H9 (cell line): Measurements from ENCODE around the gene SDK2. TPM values are rescaled to one million over a fixed set of nuclear protein-coding genes. Genes with fewer than 3 reads are reported as not detected.

Source experiments
- DNase-seq: peaks from one replicate; pipeline ENCODE4 v3.0.0-alpha.2; 2017
- H2AFZ ChIP-seq: one replicate; pipeline ENCODE4 v1.6.1; 2013; ENCODE audit warnings: mild to moderate bottlenecking, low read length, control low read depth, moderate library complexity
- H2AK5ac ChIP-seq: 2 replicates; pipeline ENCODE4 v1.6.1; 2013; ENCODE audit warnings: low read length, control low read depth, mixed read lengths; ENCODE audit not compliant: insufficient read length
- H2BK120ac ChIP-seq: one replicate; pipeline ENCODE4 v1.6.1; 2013; ENCODE audit warnings: low read depth, mild to moderate bottlenecking, low read length, control low read depth, inconsistent platforms; ENCODE audit not compliant: poor library complexity, severe bottlenecking
- H2BK12ac ChIP-seq: 2 replicates; pipeline ENCODE4 v1.6.1; 2013; ENCODE audit warnings: low read length, control low read depth, mixed read lengths, low read depth; ENCODE audit not compliant: insufficient read length
- H2BK15ac ChIP-seq: 2 replicates; pipeline ENCODE4 v1.6.1; 2013; ENCODE audit warnings: low read depth, low read length, control low read depth
- H2BK20ac ChIP-seq: one replicate; pipeline ENCODE4 v1.6.1; 2013; ENCODE audit warnings: low read depth, mild to moderate bottlenecking, low read length, control low read depth, inconsistent platforms; ENCODE audit not compliant: poor library complexity, severe bottlenecking
- H2BK5ac ChIP-seq: 2 replicates; pipeline ENCODE4 v1.6.1; 2013; ENCODE audit warnings: low read length, control low read depth, mixed read lengths; ENCODE audit not compliant: insufficient read length
- H3K14ac ChIP-seq: 2 replicates; pipeline ENCODE4 v1.6.1; 2013; ENCODE audit warnings: low read length, control low read depth; ENCODE audit not compliant: insufficient read depth
- H3K18ac ChIP-seq: 2 replicates; pipeline ENCODE4 v1.6.1; 2013; ENCODE audit warnings: low read depth, mild to moderate bottlenecking, mixed read lengths, low read length, control low read depth; ENCODE audit not compliant: insufficient read length
- H3K23ac ChIP-seq: 2 replicates; pipeline ENCODE4 v1.6.1; 2013; ENCODE audit warnings: low read length, control low read depth, mixed read lengths, low read depth; ENCODE audit not compliant: insufficient read length
- H3K23me2 ChIP-seq: 2 replicates; pipeline ENCODE4 v1.6.1; 2013; ENCODE audit warnings: low read depth, mild to moderate bottlenecking, mixed read lengths, low read length, control low read depth; ENCODE audit not compliant: insufficient read length, poor library complexity, severe bottlenecking
- H3K27ac ChIP-seq: 2 replicates; pipeline ENCODE4 v1.5.1; 2013; ENCODE audit warnings: low read length, control low read depth, mixed read lengths, low read depth; ENCODE audit not compliant: insufficient read length
- H3K27me3 ChIP-seq: 2 replicates; pipeline ENCODE4 v1.6.1; 2013; ENCODE audit warnings: low read length, control low read depth, inconsistent platforms; ENCODE audit not compliant: insufficient read depth
- H3K4ac ChIP-seq: 2 replicates; pipeline ENCODE4 v1.6.1; 2013; ENCODE audit warnings: low read depth, mild to moderate bottlenecking, control low read depth, inconsistent platforms, low read length, moderate library complexity
- H3K4me1 ChIP-seq: 2 replicates; pipeline ENCODE4 v1.6.1; 2013; ENCODE audit warnings: low read length, control low read depth, inconsistent platforms; ENCODE audit not compliant: insufficient read depth
- H3K4me2 ChIP-seq: 2 replicates; pipeline ENCODE4 v1.6.1; 2013; ENCODE audit warnings: low read length, control low read depth, mixed read lengths; ENCODE audit not compliant: insufficient read length, insufficient read depth
- H3K56ac ChIP-seq: 2 replicates; pipeline ENCODE4 v1.6.1; 2013; ENCODE audit warnings: low read depth, mild to moderate bottlenecking, mixed read lengths, low read length, control low read depth; ENCODE audit not compliant: insufficient read length
- H3K79me1 ChIP-seq: 2 replicates; pipeline ENCODE4 v1.6.1; 2013; ENCODE audit warnings: low read depth, mild to moderate bottlenecking, moderate library complexity, low read length, control low read depth, inconsistent platforms; ENCODE audit not compliant: insufficient read depth, poor library complexity, severe bottlenecking
- H3K79me2 ChIP-seq: 2 replicates; pipeline ENCODE4 v1.6.1; 2013; ENCODE audit warnings: low read length, control low read depth, inconsistent platforms; ENCODE audit not compliant: insufficient read depth
- H3K9ac ChIP-seq: 2 replicates; pipeline ENCODE4 v1.6.1; 2013; ENCODE audit warnings: low read length, control low read depth, mixed read lengths; ENCODE audit not compliant: insufficient read length; ENCODE audit errors: extremely low read depth
- H3K9me3 ChIP-seq: one replicate; pipeline ENCODE4 v1.6.1; 2013; ENCODE audit warnings: low read depth, low read length, inconsistent platforms; ENCODE audit not compliant: control insufficient read depth
- H3T11ph ChIP-seq: one replicate; pipeline ENCODE4 v1.6.1; 2013; ENCODE audit warnings: mild to moderate bottlenecking, low read length, control low read depth, inconsistent platforms
- H4K20me1 ChIP-seq: one replicate; pipeline ENCODE4 v1.6.1; 2013; ENCODE audit not compliant: control insufficient read depth, insufficient read length, insufficient read depth
- H4K5ac ChIP-seq: 2 replicates; pipeline ENCODE4 v1.6.1; 2013; ENCODE audit warnings: low read depth, mild to moderate bottlenecking, mixed read lengths, low read length, control low read depth; ENCODE audit not compliant: insufficient read length
- H4K8ac ChIP-seq: replicated peaks from 2 replicates; pipeline ENCODE4 v1.6.1; 2013; ENCODE audit warnings: low read length, control low read depth, mixed read lengths, low read depth; ENCODE audit not compliant: insufficient read length
- H4K91ac ChIP-seq: 2 replicates; pipeline ENCODE4 v1.6.1; 2013; ENCODE audit warnings: low read depth, mild to moderate bottlenecking, moderate library complexity, mixed read lengths, low read length, control low read depth; ENCODE audit not compliant: insufficient read length
- H3K27ac Mint-ChIP-seq, 3 experiments: 2 replicates in 2 of 3; 3 replicates in 1 of 3; pipeline ENCODE4 v1.8.0; 2020 to 2021; ENCODE audit warnings: mixed read lengths in 3 of 3, mild to moderate bottlenecking in 1 of 3, moderate library complexity in 1 of 3
- H3K27me3 Mint-ChIP-seq: 2 replicates; pipeline ENCODE4 v1.8.0; 2021; ENCODE audit warnings: low read depth, mild to moderate bottlenecking, moderate library complexity, mixed read lengths
- H3K36me3 Mint-ChIP-seq, 3 experiments: 2 replicates in 2 of 3; 3 replicates in 1 of 3; pipeline ENCODE4 v1.8.0; 2020 to 2021; ENCODE audit warnings: low read depth in 3 of 3, mixed read lengths in 3 of 3; ENCODE audit not compliant: insufficient read depth in 1 of 3
- H3K4me1 Mint-ChIP-seq, 2 experiments: 2 replicates each; pipeline ENCODE4 v1.8.0; 2020; ENCODE audit warnings: mixed read lengths in 2 of 2
- H3K4me3 Mint-ChIP-seq, 2 experiments: 2 replicates in 1 of 2; 3 replicates in 1 of 2; pipeline ENCODE4 v1.8.0; 2020 to 2021; ENCODE audit warnings: mild to moderate bottlenecking in 2 of 2, mixed read lengths in 2 of 2, moderate library complexity in 1 of 2
- H3K9me3 Mint-ChIP-seq, 2 experiments: 2 replicates in 1 of 2; 3 replicates in 1 of 2; pipeline ENCODE4 v1.8.0; 2020; ENCODE audit warnings: mild to moderate bottlenecking in 2 of 2, mixed read lengths in 2 of 2, moderate library complexity in 1 of 2
- CTCF ChIP-seq: fragments of 200-600 bp; sonication (generic); conservative IDR thresholded peaks from 3 replicates; pipeline ENCODE4 v1.8.0; 2021; ENCODE audit warnings: antibody characterized with exemption, mild to moderate bottlenecking
- WGBS: extraction: QIAGEN DNeasy Blood & Tissue Kit; methylation state at CpG from one replicate; pipeline ENCODE4 v1.1.7; 2013; ENCODE audit warnings: missing lambda C conversion rate, low lambda C conversion rate, mixed read lengths; ENCODE audit not compliant: insufficient read length; ENCODE audit errors: extremely low coverage; 5-methylcytosine and 5-hydroxymethylcytosine counted together
- total RNA-seq: library from RNA; stranded (reverse); gene quantifications from 2 replicates; pipeline ENCODE4 v1.2.1, GENCODE V29; 2021

Gene SDK2
- total RNA-seq, 1 experiment from 2014 or later, result 9.1 TPM

- H3K23ac ChIP-seq, result no peak overlapping the region
- H2AK5ac ChIP-seq, result no peak overlapping the region
- no peak overlapping the region for H3K4ac ChIP-seq
- H3K79me1 ChIP-seq, result no peaks in the 10 kb centered on the region
- no peaks in the 10 kb centered on the region for H3K9me3 ChIP-seq
- H3K4me2 ChIP-seq, result no peak overlapping the region
- H3K9ac ChIP-seq, result no peak overlapping the region
- no peaks in the 10 kb centered on the region for H3K23me2 ChIP-seq
- no CpG with 5 or more reads among the region's 20 CpGs for WGBS
- no peak overlapping the region for H3T11ph ChIP-seq
- H2BK5ac ChIP-seq, result no peak overlapping the region
- H2AFZ ChIP-seq, result no peak overlapping the region
- Mint-ChIP-seq H3K4me3 (no peak overlapping the region), H3K4me1 (peaks cover 39 to 65% of the 10 kb centered on the region in 2 experiments), H3K36me3 (peaks cover 0 to 11% (median 2%) of the 10 kb centered on the region in 3 experiments; a peak in 4 of 7 replicates), H3K27ac (no peak overlapping the region; a peak in 1 of 7 replicates), H3K27me3 (no peaks in the 10 kb centered on the region; the same call in 1 of the 2 replicates), H3K9me3 (peaks cover 0 to 6% of the 10 kb centered on the region in 2 experiments; a peak in 1 of 5 replicates)
- H3K4me1 ChIP-seq, result peaks cover 3% of the 10 kb centered on the region; the same call in 1 of the 2 replicates
- no peak overlapping the region for H3K14ac ChIP-seq
- H2BK20ac ChIP-seq, result no peak overlapping the region
- no peak for TF ChIP-seq CTCF
- H4K91ac ChIP-seq, result no peak overlapping the region
- H3K79me2 ChIP-seq, result no peaks in the 10 kb centered on the region
- no peak overlapping the region for H4K5ac ChIP-seq
- no peak overlapping the region for H3K18ac ChIP-seq
- no peak for DNase-seq
- H3K27me3 ChIP-seq, result no peaks in the 10 kb centered on the region
- no peak overlapping the region for H2BK120ac ChIP-seq
- no peak overlapping the region for H4K8ac ChIP-seq
- no peak overlapping the region for H2BK12ac ChIP-seq
- H3K27ac ChIP-seq, result no peak overlapping the region
- H3K56ac ChIP-seq, result no peak overlapping the region
- no peaks in the 10 kb centered on the region for H4K20me1 ChIP-seq
- no peak overlapping the region for H2BK15ac ChIP-seq
Measured at GRCh38 chr17:73551144-73551543, 93.1 kb downstream of the SDK2 start.
